Upper lobe of right lung (tissue), 1 donor: Measurements from ENCODE around the gene CBR4. TPM values are rescaled to one million over a fixed set of nuclear protein-coding genes. Genes with fewer than 3 reads are reported as not detected.
"Not testable (repeated sequence)": the region's sequence is repeated elsewhere in the genome, so short reads cannot be mapped to it uniquely, and the experiment has no call there.

Source experiments
- ATAC-seq: fragments of 200-7000 bp; cut with Tn5 transposase; one replicate; pipeline ENCODE4 v1.9.1; 2020; ENCODE audit warnings: mild to moderate bottlenecking, moderate library complexity
- DNase-seq: peaks from one replicate; pipeline ENCODE4 v3.0.0-alpha.2; 2020
- H3K27ac ChIP-seq: fragments of 200-600 bp; one replicate; pipeline ENCODE4 v1.8.0; 2022
- H3K27me3 ChIP-seq: fragments of 200-600 bp; one replicate; pipeline ENCODE4 v1.8.0; 2022; ENCODE audit warnings: mild to moderate bottlenecking
- H3K36me3 ChIP-seq: fragments of 200-600 bp; one replicate; pipeline ENCODE4 v1.8.0; 2022
- H3K4me1 ChIP-seq: fragments of 200-600 bp; one replicate; pipeline ENCODE4 v1.8.0; 2022
- H3K4me3 ChIP-seq: fragments of 200-600 bp; one replicate; pipeline ENCODE4 v1.8.0; 2022; ENCODE audit warnings: mild to moderate bottlenecking
- H3K9me3 ChIP-seq: fragments of 200-600 bp; one replicate; pipeline ENCODE4 v1.8.0; 2022
- intact Hi-C: fragments of 100-400 bp; cut with DNase I; formaldehyde crosslinking; loops from one replicate; pipeline ENCODE4 v1.11.0; 2022
- total RNA-seq: library from RNA; stranded (reverse); fragmentation: NEBNext Ultra II Directional; extraction: Animal tissue kit (Norgen Biotek cat#: 25700); gene quantifications from one replicate; pipeline ENCODE4 v1.2.1, GENCODE V29; 2021
- TF ChIP-seq, protein P1 (sequence below): fragments of 200-600 bp; IDR thresholded peaks from one replicate; pipeline ENCODE4 v1.8.0; 2022; ENCODE audit warnings: antibody characterized with exemption
- donor health status: DM: no; HTN: yes; CAD: no; lungs with severe emphysema.

Gene CBR4
- total RNA-seq, 1 donor from 2014 or later, result 13.6 TPM

DNA sequence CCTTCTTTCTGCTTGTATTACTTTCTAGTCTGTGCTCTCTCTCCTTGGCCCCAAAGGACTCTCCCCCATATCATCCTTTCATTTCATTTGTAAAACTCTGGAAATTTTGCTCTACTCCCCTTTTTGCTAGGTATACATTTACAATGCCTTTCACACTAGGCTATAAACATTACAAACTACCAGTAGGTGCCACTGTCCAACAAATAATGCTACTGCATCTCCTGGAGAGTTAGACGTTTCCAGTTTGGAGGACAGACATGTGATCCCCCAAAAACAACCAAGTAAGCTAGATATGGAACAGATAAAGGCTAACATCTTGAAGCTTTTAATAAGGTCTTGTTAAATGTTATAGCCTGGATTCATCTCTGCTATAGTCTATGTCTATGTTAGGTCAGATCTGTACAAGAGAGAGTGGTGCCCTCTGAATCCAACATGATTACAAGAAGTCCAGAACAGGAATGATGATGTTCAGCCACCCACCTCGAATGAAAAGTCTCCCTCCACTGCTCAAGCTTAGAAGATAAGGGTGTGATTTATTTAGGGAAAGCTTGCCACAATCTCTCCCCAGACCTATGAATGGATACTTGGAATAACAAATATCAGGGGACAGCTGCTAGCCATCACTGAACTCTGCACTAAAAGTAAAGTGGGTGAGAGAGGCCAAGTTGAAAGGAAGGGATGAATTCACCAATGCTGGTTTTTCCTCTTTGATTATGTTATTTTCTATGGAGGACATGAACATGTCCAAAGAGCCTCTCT, 14.3 kb downstream of the CBR4 start:
- ATAC-seq (peak; percentile 33), DNase-seq (no peak)
- peaks cover 11% of the 10 kb centered on the region for H3K36me3 ChIP-seq
- intact Hi-C loops, result no loop called here
- H3K4me3 ChIP-seq, result no peak overlapping the region
- H3K27me3 ChIP-seq, result no peaks in the 10 kb centered on the region
- H3K4me1 ChIP-seq, result no peaks in the 10 kb centered on the region
- no peaks in the 10 kb centered on the region for H3K9me3 ChIP-seq
- no peak overlapping the region for H3K27ac ChIP-seq
- TF ChIP-seq, protein P1, sequence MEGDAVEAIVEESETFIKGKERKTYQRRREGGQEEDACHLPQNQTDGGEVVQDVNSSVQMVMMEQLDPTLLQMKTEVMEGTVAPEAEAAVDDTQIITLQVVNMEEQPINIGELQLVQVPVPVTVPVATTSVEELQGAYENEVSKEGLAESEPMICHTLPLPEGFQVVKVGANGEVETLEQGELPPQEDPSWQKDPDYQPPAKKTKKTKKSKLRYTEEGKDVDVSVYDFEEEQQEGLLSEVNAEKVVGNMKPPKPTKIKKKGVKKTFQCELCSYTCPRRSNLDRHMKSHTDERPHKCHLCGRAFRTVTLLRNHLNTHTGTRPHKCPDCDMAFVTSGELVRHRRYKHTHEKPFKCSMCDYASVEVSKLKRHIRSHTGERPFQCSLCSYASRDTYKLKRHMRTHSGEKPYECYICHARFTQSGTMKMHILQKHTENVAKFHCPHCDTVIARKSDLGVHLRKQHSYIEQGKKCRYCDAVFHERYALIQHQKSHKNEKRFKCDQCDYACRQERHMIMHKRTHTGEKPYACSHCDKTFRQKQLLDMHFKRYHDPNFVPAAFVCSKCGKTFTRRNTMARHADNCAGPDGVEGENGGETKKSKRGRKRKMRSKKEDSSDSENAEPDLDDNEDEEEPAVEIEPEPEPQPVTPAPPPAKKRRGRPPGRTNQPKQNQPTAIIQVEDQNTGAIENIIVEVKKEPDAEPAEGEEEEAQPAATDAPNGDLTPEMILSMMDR, result peak; percentile 31

DNA sequence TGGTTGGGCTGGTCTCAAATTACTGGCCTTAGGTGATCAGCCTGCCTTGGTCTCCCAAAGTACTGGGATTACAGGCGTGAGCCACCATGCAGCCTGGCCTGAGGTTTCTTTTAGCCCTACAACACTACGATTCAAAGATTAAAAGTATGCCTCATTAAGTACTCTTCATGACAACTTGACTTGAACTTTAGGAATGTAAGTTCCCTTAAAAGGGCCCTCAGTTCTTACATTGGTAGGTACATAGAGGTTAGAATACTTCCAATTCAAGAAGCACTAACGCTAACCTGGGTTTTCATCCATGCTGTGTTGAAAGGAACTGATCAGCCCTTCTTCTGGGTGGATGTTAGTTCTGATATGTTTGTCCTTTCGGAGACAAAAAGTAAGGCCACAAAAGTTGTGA, 15.1 kb downstream of the CBR4 start:
- intact Hi-C loops, result no loop called here
- no peaks in the 10 kb centered on the region for H3K27me3 ChIP-seq
- peaks cover 16% of the 10 kb centered on the region for H3K36me3 ChIP-seq
- no peaks in the 10 kb centered on the region for H3K4me1 ChIP-seq
- no peak overlapping the region for H3K4me3 ChIP-seq
- no peak for DNase-seq
- peak; percentile 89 for ATAC-seq
- no peaks in the 10 kb centered on the region for H3K9me3 ChIP-seq
- no peak overlapping the region for H3K27ac ChIP-seq
- TF ChIP-seq, protein P1, result no peak

DNA sequence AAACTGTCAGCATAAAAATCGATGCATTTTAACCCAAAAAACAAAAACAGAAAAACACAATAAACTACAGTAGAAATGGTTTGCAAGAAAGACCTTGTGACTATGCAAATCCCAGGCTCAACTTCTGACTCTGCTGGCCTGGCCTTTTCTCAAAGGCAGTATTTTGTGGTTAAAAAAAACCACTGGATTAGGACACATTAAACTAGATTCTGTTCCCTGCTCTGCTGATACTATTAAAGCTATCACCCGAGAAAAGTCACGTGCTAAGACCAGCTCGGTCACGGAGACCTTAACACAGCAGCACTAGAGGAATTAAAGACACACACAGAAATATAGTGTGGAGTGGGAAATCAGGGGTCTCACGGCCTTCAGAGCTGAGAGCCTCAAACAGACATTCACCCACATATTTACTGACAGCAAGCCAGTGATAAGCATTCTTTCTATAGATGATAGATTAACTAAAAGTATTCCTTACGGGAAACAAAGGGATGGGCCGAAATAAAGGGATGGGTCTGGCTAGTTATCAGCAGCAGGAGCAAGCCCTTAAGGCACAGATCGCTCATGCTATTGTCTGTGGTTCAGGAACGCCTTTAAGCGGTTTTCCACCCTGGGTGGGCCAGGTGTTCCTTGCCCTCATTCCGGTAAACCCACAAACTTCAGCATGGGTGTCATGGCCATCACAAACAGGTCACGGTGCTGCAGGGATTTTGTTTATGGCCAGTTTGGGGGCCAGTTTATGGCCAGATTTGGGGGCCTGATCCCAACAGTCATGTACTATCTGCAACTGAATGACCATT, 16.1 kb downstream of the CBR4 start:
- H3K36me3 ChIP-seq, result peaks cover 23% of the 10 kb centered on the region
- no peaks in the 10 kb centered on the region for H3K27me3 ChIP-seq
- intact Hi-C loops, result no loop called here
- ATAC-seq (peak; percentile 62), DNase-seq (no peak)
- H3K27ac ChIP-seq, result no peak overlapping the region
- no peaks in the 10 kb centered on the region for H3K4me1 ChIP-seq
- no peak overlapping the region for H3K4me3 ChIP-seq
- TF ChIP-seq, protein P1, result no peak
- H3K9me3 ChIP-seq, result no peaks in the 10 kb centered on the region

DNA sequence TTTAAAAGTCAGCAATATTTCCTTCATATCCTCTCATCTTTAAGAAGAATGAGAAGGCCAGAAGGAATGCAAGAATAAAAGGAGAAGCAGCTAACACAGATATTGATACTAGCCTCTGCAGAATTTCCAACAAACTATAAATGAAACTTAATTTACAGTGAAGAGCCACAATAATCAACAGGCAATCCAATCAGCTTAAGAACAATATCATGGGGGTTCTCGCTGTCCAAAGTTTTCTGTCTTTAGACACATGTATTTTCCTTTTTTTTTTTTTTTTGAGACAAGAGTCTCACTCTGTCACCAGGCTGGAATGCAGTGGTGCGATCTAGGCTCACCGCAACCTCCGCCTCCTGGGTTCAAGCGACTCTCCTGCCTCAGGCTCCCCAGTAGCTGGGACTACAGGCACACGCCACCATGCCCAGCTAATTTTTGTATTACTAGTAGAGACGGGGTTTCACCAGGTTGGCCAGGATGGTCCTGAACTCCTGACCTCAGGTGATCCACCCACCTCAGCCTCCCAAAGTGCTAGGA, 17.0 kb downstream of the CBR4 start:
- ATAC-seq, H3K4me3 ChIP-seq, H3K4me1 ChIP-seq, H3K27me3 ChIP-seq, DNase-seq, intact Hi-C loops, H3K9me3 ChIP-seq, H3K27ac ChIP-seq: not testable (repeated sequence)
- peaks cover 24% of the 10 kb centered on the region for H3K36me3 ChIP-seq

DNA sequence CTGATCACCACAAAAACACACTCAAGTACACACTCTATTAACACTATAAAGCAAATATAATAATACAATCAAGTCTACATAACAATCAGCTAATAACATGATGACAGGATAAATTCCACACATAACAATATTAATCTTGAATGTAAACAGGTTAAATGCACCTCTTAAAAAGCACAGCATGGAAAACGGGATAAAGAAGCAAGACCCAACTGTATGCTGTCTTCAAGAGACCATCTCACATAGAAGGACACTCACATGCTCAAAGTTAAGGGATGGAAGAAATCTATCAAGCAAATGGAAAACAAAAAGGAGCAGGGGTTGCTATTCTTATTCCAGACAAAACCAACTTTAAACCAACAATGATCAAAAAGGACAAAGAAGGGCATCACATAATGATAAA, 28.1 kb downstream of the CBR4 start:
- peaks cover 10% of the 10 kb centered on the region for H3K36me3 ChIP-seq
- DNase-seq, result no peak

More for the DNA sequence above, 28.1 kb downstream of the CBR4 start:
- peaks cover 10% of the 10 kb centered on the region for H3K9me3 ChIP-seq
- no peak overlapping the region for H3K4me3 ChIP-seq
- TF ChIP-seq, protein P1, result no peak
- H3K27ac ChIP-seq, result no peak overlapping the region
- no peaks in the 10 kb centered on the region for H3K27me3 ChIP-seq
- no peak for ATAC-seq
- no peaks in the 10 kb centered on the region for H3K4me1 ChIP-seq
- intact Hi-C loops, result no loop called here
